Measurements from ENCODE around the gene CALN1. TPM values are rescaled to one million over a fixed set of nuclear protein-coding genes. Genes with fewer than 3 reads are reported as not detected.

The CALN1 gene
- total and polyA plus RNA-seq, 2 of the 8 experiments (the other 6 are each of a cell fraction or from before 2014, with no cell fraction given): 6.4 to 15.2 TPM

- no peaks in the 10 kb centered on the region for H3K23me2 ChIP-seq (ENCODE audit: low read depth, low read length)
- no peaks in the 10 kb centered on the region for H3K79me2 ChIP-seq (ENCODE audit: control insufficient read depth in 1 of 2, insufficient read depth in 2 of 2, low read length in 2 of 2)
- no peak overlapping the region for H2AFZ ChIP-seq (ENCODE audit: low read length)
- H4K5ac ChIP-seq (ENCODE audit: insufficient read length, low read depth, low read length): no peak overlapping the region
- peaks cover 0 to 8% of the 10 kb centered on the region in 2 experiments; a peak in 2 of 4 replicates for H3K9me3 ChIP-seq (ENCODE audit: insufficient read depth in 2 of 2, low read depth in 1 of 2, low read length in 1 of 2)
- H3K14ac ChIP-seq (ENCODE audit: insufficient read length): no peak overlapping the region
- no peak overlapping the region for H3K56ac ChIP-seq (replicated peaks; ENCODE audit: insufficient read length, low read depth, low read length)
- CTCF ChIA-PET (ENCODE audit: partially characterized antibody): interaction anchor here (1.4 kb wide), 1 partner anchor 227 kb away, joined by 3 read pairs; no protein-coding TSS in a partner anchor
- no peak overlapping the region for H2BK15ac ChIP-seq (ENCODE audit: low read length)
- no peak overlapping the region for H3K4me2 ChIP-seq (ENCODE audit: insufficient read depth in 1 of 2, low read depth in 2 of 2, low read length in 2 of 2)
- FAIRE-seq (no peak), DNase-seq (ENCODE audit: low read depth in 1 of 2, low spot score in 2 of 2) (no peak)
- H4K91ac ChIP-seq (replicated peaks; ENCODE audit: insufficient read length, low read length): no peak overlapping the region
- no peak overlapping the region for H3K23ac ChIP-seq (ENCODE audit: insufficient read length)
- H2AK5ac ChIP-seq (ENCODE audit: low read depth, low read length): no peak overlapping the region
- no peak overlapping the region for H3K27ac ChIP-seq (ENCODE audit: low read depth, low read length)
- POLR2A ChIA-PET (ENCODE audit: partially characterized antibody): no interaction called here
- H4K20me1 ChIP-seq (replicated peaks in 1 of 2; ENCODE audit: control insufficient read depth in 1 of 2, insufficient read depth in 2 of 2, low read length in 2 of 2): no peaks in the 10 kb centered on the region
- no peaks in the 10 kb centered on the region for H3K27me3 ChIP-seq (replicated peaks in 1 of 4; ENCODE audit: control insufficient read depth in 3 of 4, extremely low read depth in 1 of 4, insufficient read depth in 3 of 4, low read length in 3 of 4)
- no peaks in the 10 kb centered on the region for H3K79me1 ChIP-seq (ENCODE audit: low read depth, low read length)
- no peak overlapping the region for H2BK120ac ChIP-seq (replicated peaks; ENCODE audit: low read depth, low read length)
- H3K4ac ChIP-seq (replicated peaks; ENCODE audit: insufficient read length, low read depth, low read length): no peak overlapping the region
- H3K36me3 ChIP-seq (ENCODE audit: control insufficient read depth in 2 of 4, insufficient read depth in 4 of 4, low read length in 3 of 4): no peaks in the 10 kb centered on the region; a peak in 1 of 8 replicates
- H2BK5ac ChIP-seq (ENCODE audit: low read depth, low read length): no peak overlapping the region
- no peaks in the 10 kb centered on the region for H3K4me1 ChIP-seq (replicated peaks in 1 of 4; ENCODE audit: control insufficient read depth in 3 of 4, insufficient read depth in 4 of 4, low read length in 3 of 4)
- WGBS, 2 experiments (ENCODE audit: extremely low coverage in 1 of 2, insufficient coverage in 1 of 2, insufficient read length in 1 of 2, insufficient replicate concordance in 2 of 2, low coverage in 1 of 2, low lambda C conversion rate in 2 of 2, missing lambda C conversion rate in 1 of 2): 92 to 100% methylated on average over 1 of the region's 1 CpG
- no peak overlapping the region for H3K4me3 ChIP-seq (ENCODE audit: extremely low read depth in 1 of 4, insufficient read depth in 2 of 4, low read depth in 3 of 4, low read length in 4 of 4)
- no peak overlapping the region for H4K8ac ChIP-seq (ENCODE audit: extremely low read depth, insufficient read depth, low read length)
- H3K9ac ChIP-seq (replicated peaks in 1 of 4; ENCODE audit: extremely low read depth in 1 of 4, low read depth in 3 of 4, low read length in 3 of 4): no peak overlapping the region
- H2BK12ac ChIP-seq (ENCODE audit: low read depth, low read length): no peak overlapping the region
- no peak overlapping the region for H2BK20ac ChIP-seq (ENCODE audit: low read length)
- H3K18ac ChIP-seq (ENCODE audit: extremely low read depth, low read length): no peak overlapping the region
- no peak for TF ChIP-seq SP2 (IDR thresholded peaks at IDR 0.05; ENCODE audit: low read length)
Measured at GRCh38 chr7:72106405-72106804, 305.7 kb downstream of the CALN1 start.

All from H1 (cell line).